Activated gamma-delta T cell treated with anti-CD3 and anti-CD28 coated beads, Interleukin-2, amount 50 U/mL, for 16 hours (primary cell): ENCODE data around the gene SH3RF3.

ENCODE experiments used
- DNase-seq: peaks from one replicate; pipeline ENCODE4 v3.0.0-alpha.2; 2020; ENCODE audit warnings: low read depth

Gene SH3RF3

GRCh38 chr2:109264595-109265328 is 135.8 kb downstream of the SH3RF3 start:
- no peak for DNase-seq

GRCh38 chr2:109265369-109265768 is 136.4 kb downstream of the SH3RF3 start:
- DNase-seq, result no peak

GRCh38 chr2:109265953-109266352 is 136.9 kb downstream of the SH3RF3 start:
- no peak for DNase-seq

GRCh38 chr2:109266496-109266895 is 137.5 kb downstream of the SH3RF3 start:
- DNase-seq, result no peak

GRCh38 chr2:109266998-109267854 is 138.2 kb downstream of the SH3RF3 start:
- no peak for DNase-seq

- no peak for DNase-seq
These were observed 139.9 kb downstream of the SH3RF3 start for GRCh38 chr2:109268916-109269315.

- no peak for DNase-seq
These were observed 140.9 kb downstream of the SH3RF3 start for GRCh38 chr2:109269706-109270504.

- DNase-seq, result no peak
These were observed 141.7 kb downstream of the SH3RF3 start for GRCh38 chr2:109270505-109271312.

GRCh38 chr2:109271920-109272319 is 142.9 kb downstream of the SH3RF3 start:
- no peak for DNase-seq

- no peak for DNase-seq
These were observed 143.5 kb downstream of the SH3RF3 start for GRCh38 chr2:109272461-109272860.

- no peak for DNase-seq
These were observed 146.4 kb downstream of the SH3RF3 start for GRCh38 chr2:109275120-109276012.

GRCh38 chr2:109277406-109277805 is 148.4 kb downstream of the SH3RF3 start:
- DNase-seq, result no peak

- no peak for DNase-seq
These were observed 150.3 kb downstream of the SH3RF3 start for GRCh38 chr2:109279243-109279860.

- no peak for DNase-seq
These were observed 151.8 kb downstream of the SH3RF3 start for GRCh38 chr2:109280804-109281203.

- no peak for DNase-seq
These were observed 153.4 kb downstream of the SH3RF3 start for GRCh38 chr2:109282360-109282759.

- no peak for DNase-seq
These were observed 153.9 kb downstream of the SH3RF3 start for GRCh38 chr2:109282865-109283264.

GRCh38 chr2:109284826-109285225 is 155.8 kb downstream of the SH3RF3 start:
- no peak for DNase-seq

- DNase-seq, result no peak
These were observed 156.2 kb downstream of the SH3RF3 start for GRCh38 chr2:109285244-109285651.

GRCh38 chr2:109287413-109287812 is 158.4 kb downstream of the SH3RF3 start:
- DNase-seq, result no peak

- DNase-seq, result no peak
These were observed 158.8 kb downstream of the SH3RF3 start for GRCh38 chr2:109287838-109288237.
